Mucosa of rectum (tissue), 2 donors: ENCODE measurements around the gene CABP2.
A peak's percentile ranks its signal among the peaks of the same experiment; 100 is the strongest.
"Not testable (repeated sequence)": the region's sequence is repeated elsewhere in the genome, so short reads cannot be mapped to it uniquely, and the experiment has no call there.

Experiments used
- H3K27ac ChIP-seq, 2 donors: one replicate each; pipeline ENCODE4 v1.7.0; 2013; ENCODE audit warnings: inconsistent platforms in 2 of 2, low read depth in 2 of 2, low read length in 2 of 2
- H3K27me3 ChIP-seq, 2 donors: one replicate each; pipeline ENCODE4 v1.7.0; 2013; ENCODE audit warnings: low read length in 2 of 2; ENCODE audit not compliant: control insufficient read depth in 2 of 2, insufficient read depth in 2 of 2
- H3K36me3 ChIP-seq, 2 donors: one replicate each; pipeline ENCODE4 v1.7.0; 2013; ENCODE audit warnings: low read length in 2 of 2; ENCODE audit not compliant: control insufficient read depth in 2 of 2, insufficient read depth in 2 of 2
- H3K4me1 ChIP-seq, 2 donors: one replicate each; pipeline ENCODE4 v1.7.0; 2013; ENCODE audit warnings: low read length in 2 of 2, mild to moderate bottlenecking in 1 of 2; ENCODE audit not compliant: control insufficient read depth in 2 of 2, insufficient read depth in 2 of 2
- H3K4me3 ChIP-seq, 2 donors: one replicate each; pipeline ENCODE4 v1.7.0; 2013; ENCODE audit warnings: low read length in 2 of 2
- H3K9ac ChIP-seq, 2 donors: one replicate each; pipeline ENCODE4 v1.7.0; 2013; ENCODE audit warnings: low read length in 2 of 2, low read depth in 1 of 2, mild to moderate bottlenecking in 1 of 2
- H3K9me3 ChIP-seq, 2 donors: one replicate each; pipeline ENCODE4 v1.7.0; 2013; ENCODE audit warnings: low read length in 2 of 2; ENCODE audit not compliant: control insufficient read depth in 2 of 2
- donor health status: healthy.
- donor health status: Normal muscosa, but diverticular disease.

Gene CABP2

GRCh38 chr11:67556244-67556643 is 33.0 kb upstream of the CABP2 start:
- Histone ChIP-seq H3K9ac (no peak overlapping the region), H3K36me3 (no peaks in the 10 kb centered on the region), H3K4me1 (peaks cover 9 to 12% of the 10 kb centered on the region in 2 donors), H3K9me3 (no peaks in the 10 kb centered on the region), H3K27me3 (no peaks in the 10 kb centered on the region), H3K4me3 (no peak overlapping the region), H3K27ac (no peak overlapping the region)

GRCh38 chr11:67551697-67552096 is 28.5 kb upstream of the CABP2 start:
- not testable (repeated sequence) for H3K27ac ChIP-seq, H3K27me3 ChIP-seq, H3K9ac ChIP-seq, H3K9me3 ChIP-seq, H3K36me3 ChIP-seq, H3K4me1 ChIP-seq, H3K4me3 ChIP-seq

GRCh38 chr11:67551127-67551526 is 27.9 kb upstream of the CABP2 start:
- H3K9ac ChIP-seq: no peak overlapping the region
- H3K36me3 ChIP-seq: no peaks in the 10 kb centered on the region
- H3K27ac ChIP-seq: no peak overlapping the region
- H3K4me3 ChIP-seq: no peak overlapping the region
- H3K4me1 ChIP-seq: peaks cover 0 to 3% of the 10 kb centered on the region in 2 donors
- H3K27me3 ChIP-seq: no peaks in the 10 kb centered on the region
- H3K9me3 ChIP-seq: no peaks in the 10 kb centered on the region

DNA sequence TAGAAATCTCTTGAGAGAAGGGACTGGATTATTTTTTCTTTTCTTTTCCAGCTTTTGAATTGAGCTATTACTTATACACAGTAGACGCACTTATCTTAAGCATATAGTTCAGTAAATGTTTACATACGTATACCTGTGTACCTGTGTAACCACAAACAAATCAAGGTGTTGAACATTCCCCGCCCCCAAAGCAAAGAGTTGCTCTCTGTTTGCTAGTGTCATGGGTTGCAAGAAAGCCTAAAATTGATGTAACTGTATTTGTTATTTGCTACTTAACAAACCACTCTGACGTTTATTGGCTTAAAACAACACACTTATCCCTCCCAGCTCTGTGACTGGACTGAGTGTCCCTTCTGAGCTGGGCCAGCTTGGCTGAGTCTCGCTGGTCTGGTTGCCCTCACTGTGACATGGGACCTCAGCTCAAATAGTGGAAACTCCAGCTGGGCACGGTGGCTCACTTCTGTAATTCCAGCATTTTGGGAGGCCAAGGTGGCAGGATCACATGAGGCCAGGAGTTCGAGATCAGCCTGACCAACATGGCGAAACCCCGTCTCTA is 25.4 kb upstream of the CABP2 start:
- Histone ChIP-seq H3K4me3 (no peak overlapping the region), H3K27me3 (no peaks in the 10 kb centered on the region), H3K27ac (no peak overlapping the region)

DNA sequence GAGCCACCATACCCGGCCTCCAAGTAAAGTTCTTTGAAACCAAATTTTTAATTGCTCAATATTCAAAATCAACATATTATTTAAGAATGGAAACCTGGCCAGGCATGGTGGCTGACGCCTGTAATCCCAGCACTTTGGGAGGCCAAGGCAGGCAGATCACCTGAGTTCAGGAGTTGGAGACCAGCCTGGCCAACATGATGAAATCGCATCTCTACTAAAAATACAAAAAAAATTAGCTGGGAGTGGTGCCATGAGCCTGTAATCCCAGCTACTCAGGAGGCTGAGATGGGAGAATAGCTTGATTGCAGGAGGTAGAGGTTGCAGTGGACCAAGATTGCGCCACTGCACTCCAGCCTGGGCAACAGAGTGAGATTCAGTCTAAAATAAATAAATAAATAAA is 24.9 kb upstream of the CABP2 start:
- not testable (repeated sequence) for H3K36me3 ChIP-seq, H3K27me3 ChIP-seq, H3K4me3 ChIP-seq, H3K27ac ChIP-seq, H3K9me3 ChIP-seq, H3K9ac ChIP-seq
- H3K4me1 ChIP-seq: peaks cover 13 to 20% of the 10 kb centered on the region in 2 donors

More for the DNA sequence above, 25.4 kb upstream of the CABP2 start:
- Histone ChIP-seq H3K36me3 (no peaks in the 10 kb centered on the region), H3K9me3 (no peaks in the 10 kb centered on the region), H3K4me1 (peaks cover 8 to 18% of the 10 kb centered on the region in 2 donors), H3K9ac (no peak overlapping the region)

DNA sequence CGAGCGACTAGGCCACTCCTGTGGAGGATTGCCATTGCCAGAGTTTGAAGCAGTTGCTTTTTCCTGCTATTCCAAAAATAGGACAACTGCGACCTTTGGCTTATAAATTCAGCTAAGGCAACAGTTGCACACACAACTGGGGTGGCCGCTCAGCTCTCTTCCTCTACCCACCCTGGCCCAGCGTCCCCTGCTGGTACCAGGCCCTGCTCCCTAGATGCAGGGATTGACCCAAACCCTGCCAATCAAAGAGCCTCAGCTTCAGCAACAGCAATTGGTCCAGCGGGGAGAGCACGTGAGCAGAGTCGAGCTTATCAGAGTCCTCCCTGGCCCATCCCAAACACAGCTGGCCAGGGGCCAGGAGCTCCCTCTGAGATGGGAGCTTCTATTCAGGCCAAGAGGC is 22.0 kb upstream of the CABP2 start:
- no peaks in the 10 kb centered on the region for H3K9me3 ChIP-seq
- H3K4me1 ChIP-seq: peaks cover 16 to 24% of the 10 kb centered on the region in 2 donors
- H3K4me3 ChIP-seq: peak overlapping the region; percentile 25 to 37
- peak overlapping the region; percentile 86 to 87 for H3K27ac ChIP-seq
- no peaks in the 10 kb centered on the region for H3K36me3 ChIP-seq
- H3K27me3 ChIP-seq: no peaks in the 10 kb centered on the region
- peak overlapping the region; percentile 26 to 38 for H3K9ac ChIP-seq

GRCh38 chr11:67544616-67545242 is 21.5 kb upstream of the CABP2 start:
- peak overlapping the region; percentile 86 to 87 for H3K27ac ChIP-seq
- no peaks in the 10 kb centered on the region for H3K36me3 ChIP-seq
- peaks cover 16 to 24% of the 10 kb centered on the region in 2 donors for H3K4me1 ChIP-seq
- peak overlapping the region; percentile 25 to 37 for H3K4me3 ChIP-seq
- H3K9ac ChIP-seq: peak overlapping the region; percentile 29 to 38
- no peaks in the 10 kb centered on the region for H3K27me3 ChIP-seq
- no peaks in the 10 kb centered on the region for H3K9me3 ChIP-seq

DNA sequence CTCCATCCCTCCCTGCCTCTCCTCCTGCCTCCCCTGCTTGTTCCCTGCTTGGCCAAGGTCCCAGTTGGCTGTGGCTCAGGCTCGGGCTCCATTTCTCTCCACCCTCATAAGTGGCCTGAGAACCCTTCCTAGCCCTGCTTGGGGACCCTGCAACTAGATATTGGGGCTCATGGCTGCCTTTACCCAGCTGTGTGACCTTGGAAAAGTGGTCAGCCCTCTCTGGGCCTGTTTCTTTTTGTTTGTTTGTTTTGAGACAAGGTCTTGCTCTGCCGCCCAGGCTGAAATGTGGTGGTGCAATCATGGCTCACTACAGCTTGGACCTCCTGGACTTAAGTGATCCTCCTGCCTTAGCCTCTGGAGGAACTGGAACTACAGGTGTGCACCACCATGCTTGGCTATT is 20.3 kb upstream of the CABP2 start:
- Histone ChIP-seq H3K4me1 (peaks cover 16 to 24% of the 10 kb centered on the region in 2 donors), H3K27me3 (peaks cover 0 to 3% of the 10 kb centered on the region in 2 donors), H3K9ac (no peak overlapping the region), H3K4me3 (no peak overlapping the region), H3K27ac (peak overlapping the region; percentile 86 to 87), H3K36me3 (no peaks in the 10 kb centered on the region), H3K9me3 (no peaks in the 10 kb centered on the region)

GRCh38 chr11:67542971-67543370 is 19.7 kb upstream of the CABP2 start:
- no peak overlapping the region for H3K27ac ChIP-seq
- H3K9ac ChIP-seq: no peak overlapping the region
- peaks cover 16 to 24% of the 10 kb centered on the region in 2 donors for H3K4me1 ChIP-seq
- H3K36me3 ChIP-seq: no peaks in the 10 kb centered on the region
- peaks cover 0 to 3% of the 10 kb centered on the region in 2 donors for H3K27me3 ChIP-seq
- H3K9me3 ChIP-seq: no peaks in the 10 kb centered on the region
- H3K4me3 ChIP-seq: no peak overlapping the region

- H3K9ac ChIP-seq: no peak overlapping the region
- no peaks in the 10 kb centered on the region for H3K36me3 ChIP-seq
- no peaks in the 10 kb centered on the region for H3K9me3 ChIP-seq
- peaks cover 0 to 3% of the 10 kb centered on the region in 2 donors for H3K27me3 ChIP-seq
- no peak overlapping the region for H3K4me3 ChIP-seq
- H3K4me1 ChIP-seq: peaks cover 16 to 24% of the 10 kb centered on the region in 2 donors
- no peak overlapping the region for H3K27ac ChIP-seq
Observed at GRCh38 chr11:67542169-67542568, 18.9 kb upstream of the CABP2 start.
